GM12878 (cell line): Measurements from ENCODE around the gene COL5A1.

Experiments used
- CTCF ChIP-seq, 3 experiments: IDR thresholded peaks in 2 of 3; conservative IDR thresholded peaks in 1 of 3; 2 replicates each; pipeline ENCODE4 v1.5.1; 2011; ENCODE audit warnings: low read depth in 3 of 3, low read length in 3 of 3, mild to moderate bottlenecking in 3 of 3, control low read depth in 2 of 3, moderate library complexity in 2 of 3, inconsistent platforms in 1 of 3, mixed read lengths in 1 of 3; ENCODE audit not compliant: control insufficient read depth in 2 of 3, insufficient read depth in 1 of 3; ENCODE audit errors: extremely low read depth in 1 of 3
- GABPA ChIP-seq: IDR thresholded peaks from 2 replicates; pipeline ENCODE4 v1.6.1; 2014; ENCODE audit warnings: antibody characterized with exemption, low read depth, mild to moderate bottlenecking, inconsistent platforms
- RAD51 ChIP-seq: fragments of 450-650 bp; IDR thresholded peaks from 2 replicates; pipeline ENCODE4 v1.6.1; 2016; ENCODE audit warnings: moderate library complexity, mild to moderate bottlenecking, inconsistent platforms
- RFX5 ChIP-seq: IDR thresholded peaks from 2 replicates; pipeline ENCODE4 v1.6.1; 2011; ENCODE audit warnings: low read depth, low read length, improper control_type of control experiment
- SMC3 ChIP-seq: IDR thresholded peaks from 2 replicates; pipeline ENCODE4 v1.6.1; 2011; ENCODE audit warnings: low read length, improper control_type of control experiment, borderline replicate concordance
- TBL1XR1 ChIP-seq: IDR thresholded peaks from 2 replicates; pipeline ENCODE4 v1.6.1; 2012; ENCODE audit warnings: low read depth, low read length, improper control_type of control experiment
- TCF3 ChIP-seq: IDR thresholded peaks from 2 replicates; pipeline ENCODE4 v1.6.1; 2012; ENCODE audit warnings: low read depth, mild to moderate bottlenecking, low read length, borderline replicate concordance; ENCODE audit not compliant: insufficient read depth
- YY1 ChIP-seq: IDR thresholded peaks from 2 replicates; pipeline ENCODE4 v1.6.1; 2011; ENCODE audit warnings: low read depth, mild to moderate bottlenecking, low read length

GRCh38 chr9:134723491-134724190 is 82.0 kb downstream of the COL5A1 start:
- TF ChIP-seq CTCF (IDR thresholded peaks at IDR 0.05 in 2 of 3, conservative IDR thresholded peaks at IDR 0.05 in 1 of 3; ENCODE audit: control insufficient read depth in 2 of 3, extremely low read depth in 1 of 3, insufficient read depth in 1 of 3, low read depth in 3 of 3, low read length in 3 of 3), result no peak
- TF ChIP-seq GABPA, result no peak
- TF ChIP-seq TBL1XR1, result no peak
- TF ChIP-seq SMC3, result no peak
- no peak for TF ChIP-seq RFX5
- TF ChIP-seq YY1, result no peak
- no peak for TF ChIP-seq TCF3
- TF ChIP-seq RAD51, result no peak
